ENCODE data around the gene FGD5.

Gene FGD5

GRCh38 chr3:14816359-14816758, 2.4 kb upstream of the FGD5 start:
- H3K9me3 ChIP-seq (ENCODE audit: control insufficient read depth, low read length), result no peaks in the 10 kb centered on the region
- no peak for DNase-seq

GRCh38 chr3:14819671-14820070, 909 bp downstream of the FGD5 start:
- DNase-seq, result no peak
- Histone ChIP-seq H3K27ac (ENCODE audit: insufficient read depth, low read length, poor library complexity, severe bottlenecking) (no peak overlapping the region), H3K9me3 (ENCODE audit: control insufficient read depth, low read length) (no peaks in the 10 kb centered on the region), H3K4me3 (ENCODE audit: insufficient read depth, low read depth, low read length, poor library complexity, severe bottlenecking) (no peak overlapping the region), H3K36me3 (ENCODE audit: control insufficient read depth, insufficient read depth, low read length) (no peaks in the 10 kb centered on the region), H3K4me1 (ENCODE audit: control insufficient read depth, insufficient read depth, low read length, poor library complexity, severe bottlenecking) (no peaks in the 10 kb centered on the region), H3K27me3 (replicated peaks; ENCODE audit: control insufficient read depth, insufficient read depth, low read length, poor library complexity, severe bottlenecking) (no peaks in the 10 kb centered on the region)

More at GRCh38 chr3:14816359-14816758, 2.4 kb upstream of the FGD5 start:
- no peak overlapping the region for H3K27ac ChIP-seq (ENCODE audit: insufficient read depth, low read length, poor library complexity, severe bottlenecking)
- H3K36me3 ChIP-seq (ENCODE audit: control insufficient read depth, insufficient read depth, low read length), result no peaks in the 10 kb centered on the region
- peaks cover 1% of the 10 kb centered on the region for H3K4me1 ChIP-seq (ENCODE audit: control insufficient read depth, insufficient read depth, low read length, poor library complexity, severe bottlenecking)
- H3K4me3 ChIP-seq (ENCODE audit: insufficient read depth, low read depth, low read length, poor library complexity, severe bottlenecking), result no peak overlapping the region
- peaks cover 7% of the 10 kb centered on the region for H3K27me3 ChIP-seq (replicated peaks; ENCODE audit: control insufficient read depth, insufficient read depth, low read length, poor library complexity, severe bottlenecking)

- Histone ChIP-seq H3K27ac (ENCODE audit: insufficient read depth, low read length, poor library complexity, severe bottlenecking) (no peak overlapping the region), H3K4me1 (ENCODE audit: control insufficient read depth, insufficient read depth, low read length, poor library complexity, severe bottlenecking) (no peaks in the 10 kb centered on the region), H3K36me3 (ENCODE audit: control insufficient read depth, insufficient read depth, low read length) (no peaks in the 10 kb centered on the region), H3K27me3 (replicated peaks; ENCODE audit: control insufficient read depth, insufficient read depth, low read length, poor library complexity, severe bottlenecking) (no peaks in the 10 kb centered on the region), H3K9me3 (ENCODE audit: control insufficient read depth, low read length) (no peaks in the 10 kb centered on the region), H3K4me3 (ENCODE audit: insufficient read depth, low read depth, low read length, poor library complexity, severe bottlenecking) (no peak overlapping the region)
- no peak for DNase-seq
Measured at GRCh38 chr3:14820156-14820555, 1.4 kb downstream of the FGD5 start.

- no peak overlapping the region for H3K27ac ChIP-seq (ENCODE audit: insufficient read depth, low read length, poor library complexity, severe bottlenecking)
- no peak overlapping the region for H3K4me3 ChIP-seq (ENCODE audit: insufficient read depth, low read depth, low read length, poor library complexity, severe bottlenecking)
- no peaks in the 10 kb centered on the region for H3K36me3 ChIP-seq (ENCODE audit: control insufficient read depth, insufficient read depth, low read length)
- no peaks in the 10 kb centered on the region for H3K27me3 ChIP-seq (replicated peaks; ENCODE audit: control insufficient read depth, insufficient read depth, low read length, poor library complexity, severe bottlenecking)
- no peaks in the 10 kb centered on the region for H3K4me1 ChIP-seq (ENCODE audit: control insufficient read depth, insufficient read depth, low read length, poor library complexity, severe bottlenecking)
- no peak for DNase-seq
- no peaks in the 10 kb centered on the region for H3K9me3 ChIP-seq (ENCODE audit: control insufficient read depth, low read length)
Measured at GRCh38 chr3:14821151-14821550, 2.4 kb downstream of the FGD5 start.

- Histone ChIP-seq H3K4me3 (ENCODE audit: insufficient read depth, low read depth, low read length, poor library complexity, severe bottlenecking) (no peak overlapping the region), H3K9me3 (ENCODE audit: control insufficient read depth, low read length) (no peaks in the 10 kb centered on the region), H3K27ac (ENCODE audit: insufficient read depth, low read length, poor library complexity, severe bottlenecking) (no peak overlapping the region), H3K36me3 (ENCODE audit: control insufficient read depth, insufficient read depth, low read length) (no peaks in the 10 kb centered on the region), H3K4me1 (ENCODE audit: control insufficient read depth, insufficient read depth, low read length, poor library complexity, severe bottlenecking) (no peaks in the 10 kb centered on the region), H3K27me3 (replicated peaks; ENCODE audit: control insufficient read depth, insufficient read depth, low read length, poor library complexity, severe bottlenecking) (no peaks in the 10 kb centered on the region)
- no peak for DNase-seq
Measured at GRCh38 chr3:14822134-14822533, 3.4 kb downstream of the FGD5 start.

GRCh38 chr3:14822670-14823390, 4.1 kb downstream of the FGD5 start:
- H3K4me3 ChIP-seq (ENCODE audit: insufficient read depth, low read depth, low read length, poor library complexity, severe bottlenecking), result no peak overlapping the region
- DNase-seq, result no peak
- H3K9me3 ChIP-seq (ENCODE audit: control insufficient read depth, low read length), result no peaks in the 10 kb centered on the region
- H3K4me1 ChIP-seq (ENCODE audit: control insufficient read depth, insufficient read depth, low read length, poor library complexity, severe bottlenecking), result no peaks in the 10 kb centered on the region
- H3K27me3 ChIP-seq (replicated peaks; ENCODE audit: control insufficient read depth, insufficient read depth, low read length, poor library complexity, severe bottlenecking), result no peaks in the 10 kb centered on the region
- no peaks in the 10 kb centered on the region for H3K36me3 ChIP-seq (ENCODE audit: control insufficient read depth, insufficient read depth, low read length)
- no peak overlapping the region for H3K27ac ChIP-seq (ENCODE audit: insufficient read depth, low read length, poor library complexity, severe bottlenecking)

GRCh38 chr3:14823393-14823792, 4.6 kb downstream of the FGD5 start:
- Histone ChIP-seq H3K4me1 (ENCODE audit: control insufficient read depth, insufficient read depth, low read length, poor library complexity, severe bottlenecking) (no peaks in the 10 kb centered on the region), H3K4me3 (ENCODE audit: insufficient read depth, low read depth, low read length, poor library complexity, severe bottlenecking) (no peak overlapping the region), H3K9me3 (ENCODE audit: control insufficient read depth, low read length) (no peaks in the 10 kb centered on the region), H3K27me3 (replicated peaks; ENCODE audit: control insufficient read depth, insufficient read depth, low read length, poor library complexity, severe bottlenecking) (no peaks in the 10 kb centered on the region), H3K36me3 (ENCODE audit: control insufficient read depth, insufficient read depth, low read length) (no peaks in the 10 kb centered on the region), H3K27ac (ENCODE audit: insufficient read depth, low read length, poor library complexity, severe bottlenecking) (no peak overlapping the region)
- no peak for DNase-seq

GRCh38 chr3:14823910-14824629, 5.3 kb downstream of the FGD5 start:
- H3K4me3 ChIP-seq (ENCODE audit: insufficient read depth, low read depth, low read length, poor library complexity, severe bottlenecking), result no peak overlapping the region
- no peak overlapping the region for H3K27ac ChIP-seq (ENCODE audit: insufficient read depth, low read length, poor library complexity, severe bottlenecking)
- H3K9me3 ChIP-seq (ENCODE audit: control insufficient read depth, low read length), result no peaks in the 10 kb centered on the region
- no peak for DNase-seq
- H3K4me1 ChIP-seq (ENCODE audit: control insufficient read depth, insufficient read depth, low read length, poor library complexity, severe bottlenecking), result no peaks in the 10 kb centered on the region
- no peaks in the 10 kb centered on the region for H3K27me3 ChIP-seq (replicated peaks; ENCODE audit: control insufficient read depth, insufficient read depth, low read length, poor library complexity, severe bottlenecking)
- no peaks in the 10 kb centered on the region for H3K36me3 ChIP-seq (ENCODE audit: control insufficient read depth, insufficient read depth, low read length)

GRCh38 chr3:14824646-14825045, 5.9 kb downstream of the FGD5 start:
- Histone ChIP-seq H3K27me3 (replicated peaks; ENCODE audit: control insufficient read depth, insufficient read depth, low read length, poor library complexity, severe bottlenecking) (no peaks in the 10 kb centered on the region), H3K4me3 (ENCODE audit: insufficient read depth, low read depth, low read length, poor library complexity, severe bottlenecking) (no peak overlapping the region), H3K36me3 (ENCODE audit: control insufficient read depth, insufficient read depth, low read length) (no peaks in the 10 kb centered on the region), H3K27ac (ENCODE audit: insufficient read depth, low read length, poor library complexity, severe bottlenecking) (no peak overlapping the region), H3K9me3 (ENCODE audit: control insufficient read depth, low read length) (no peaks in the 10 kb centered on the region), H3K4me1 (ENCODE audit: control insufficient read depth, insufficient read depth, low read length, poor library complexity, severe bottlenecking) (no peaks in the 10 kb centered on the region)
- DNase-seq, result no peak

GRCh38 chr3:14826069-14826468, 7.3 kb downstream of the FGD5 start:
- H3K4me1 ChIP-seq (ENCODE audit: control insufficient read depth, insufficient read depth, low read length, poor library complexity, severe bottlenecking), result no peaks in the 10 kb centered on the region
- no peaks in the 10 kb centered on the region for H3K36me3 ChIP-seq (ENCODE audit: control insufficient read depth, insufficient read depth, low read length)
- no peaks in the 10 kb centered on the region for H3K27me3 ChIP-seq (replicated peaks; ENCODE audit: control insufficient read depth, insufficient read depth, low read length, poor library complexity, severe bottlenecking)
- H3K27ac ChIP-seq (ENCODE audit: insufficient read depth, low read length, poor library complexity, severe bottlenecking), result no peak overlapping the region
- no peak for DNase-seq
- no peaks in the 10 kb centered on the region for H3K9me3 ChIP-seq (ENCODE audit: control insufficient read depth, low read length)
- H3K4me3 ChIP-seq (ENCODE audit: insufficient read depth, low read depth, low read length, poor library complexity, severe bottlenecking), result no peak overlapping the region
